K562 (cell line): ENCODE results near the gene SIGLEC14. TPM values are rescaled to one million over a fixed set of nuclear protein-coding genes. Genes with fewer than 3 reads are reported as not detected.

Experiments
- CLOCK ChIP-seq: fragments of 250-450 bp; sonication (Bioruptor Pico); IDR thresholded peaks from 2 replicates; pipeline ENCODE4 v1.4.0; 2020; ENCODE audit warnings: mild to moderate bottlenecking, moderate library complexity, borderline replicate concordance
- CREB5 ChIP-seq: fragments of 250-450 bp; sonication (Bioruptor Pico); IDR thresholded peaks from 2 replicates; pipeline ENCODE4 v1.5.0; 2020; ENCODE audit warnings: mild to moderate bottlenecking
- NFE2 ChIP-seq: IDR thresholded peaks from 2 replicates; pipeline ENCODE4 v1.6.1; 2014; ENCODE audit warnings: antibody characterized with exemption, low read depth
- PBX2 ChIP-seq, 2 experiments: IDR thresholded peaks in 1 of 2; conservative IDR thresholded peaks in 1 of 2; 2 replicates each; pipeline ENCODE4 v1.6.1; 2016; ENCODE audit warnings: low read depth in 2 of 2, mild to moderate bottlenecking in 1 of 2, missing compliant biosample characterization in 1 of 2, missing genetic modification characterization in 1 of 2, moderate library complexity in 1 of 2
- PKNOX1 ChIP-seq: fragments of 450-650 bp; IDR thresholded peaks from 2 replicates; pipeline ENCODE4 v1.6.1; 2016
- SPI1 ChIP-seq: IDR thresholded peaks from 2 replicates; pipeline ENCODE4 v1.6.1; 2011; ENCODE audit warnings: low read depth, low read length, control low read depth, borderline replicate concordance
- TBP ChIP-seq: optimal IDR thresholded peaks from 2 replicates; pipeline ENCODE3; 2011; ENCODE audit warnings: low read depth, low read length, improper control_type of control experiment
- THAP7 ChIP-seq: fragments of 250-450 bp; sonication (Bioruptor Pico); IDR thresholded peaks from 2 replicates; pipeline ENCODE4 v1.5.0; 2021
- VEZF1 ChIP-seq: fragments of 200-800 bp; sonication (Bioruptor generic); IDR thresholded peaks from 2 replicates; pipeline ENCODE4 v1.6.1; 2017; ENCODE audit warnings: missing genetic modification characterization, missing compliant biosample characterization
- ZNF217 ChIP-seq: sonication (generic); formaldehyde crosslinking; IDR thresholded peaks from 2 replicates; pipeline ENCODE4 v1.8.0; 2022; ENCODE audit warnings: mild to moderate bottlenecking, missing genetic modification reagents
- polyA plus RNA-seq, 8 experiments: library from polyadenylated mRNA; depleted of rRNA in 4 of 8; stranded (reverse) in 5 of 8; unstranded in 3 of 8; fragments of >200 nt; fragmentation: Nextera tagmentation in 2 of 8; fragmentation: Illumina TruSeq in 1 of 8; extraction: Ambion mirVana in 2 of 8; extraction: Trizol in 1 of 8; gene quantifications; 2 replicates each; pipeline versions ENCODE4 v1.2.1 to v1.2.3, GENCODE V29; 2011 to 2014; ENCODE audit warnings: inconsistent platforms in 1 of 8, missing spikeins in 1 of 8
- total RNA-seq, 7 experiments: library from RNA; depleted of rRNA in 6 of 7; stranded (reverse); fragments of >200 nt in 6 of 7; fragmentation: Illumina TruSeq in 2 of 7; extraction: Trizol in 2 of 7; gene quantifications; 2 replicates each; pipeline versions ENCODE4 v1.2.1 to v1.2.3, GENCODE V29; 2011 to 2021; ENCODE audit warnings: low replicate concordance in 1 of 7

The SIGLEC14 gene
- total and polyA plus RNA-seq, 9 of the 15 experiments (the other 6 are each of a cell fraction or from before 2014, with no cell fraction given) = not detected

- TF ChIP-seq CREB5 (CRISPR knock-in tag) (no peak), SPI1 (peak; percentile 22; the same call in 1 of the 2 replicates), ZNF217 (CRISPR knock-in tag) (no peak), PKNOX1 (peak; percentile 86), NFE2 (peak; percentile 28; the same call in 1 of the 2 replicates), THAP7 (CRISPR knock-in tag) (no peak), PBX2 (CRISPR knock-in tag; IDR thresholded peaks at IDR 0.05; ENCODE audit: low read depth) (no peak), PBX2 (tag; conservative IDR thresholded peaks at IDR 0.05; ENCODE audit: low read depth) (peak; percentile 88), CLOCK (no peak), VEZF1 (CRISPR knock-in tag) (peak; percentile 59), TBP (peak; percentile 26)
Measured at GRCh38 chr19:51595190-51596175, 51.1 kb downstream of the SIGLEC14 start (continued).
